ENCODE measurements around the gene OPRD1.

OPRD1 gene

DNA sequence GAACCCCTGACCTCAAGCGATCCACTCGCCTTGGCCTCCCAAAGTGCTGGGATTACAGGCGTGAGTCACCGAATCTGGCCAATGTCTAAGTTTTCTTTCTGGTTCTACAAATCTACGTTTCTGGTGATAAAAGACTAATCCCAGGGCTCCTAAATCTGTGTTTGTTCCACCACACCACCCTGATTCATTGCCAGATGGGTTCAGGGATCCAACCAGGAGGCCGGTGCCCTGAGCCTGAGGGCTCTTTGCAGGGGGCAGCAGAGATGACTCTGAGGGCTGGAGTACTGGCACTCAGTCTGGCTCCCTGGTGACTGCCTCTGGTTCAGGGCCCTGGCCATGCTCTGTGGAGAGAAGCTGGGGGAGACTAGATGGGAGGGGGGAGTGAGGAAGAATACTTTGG lies 10.5 kb upstream of the OPRD1 start:
- no peak for ATAC-seq
- TF ChIP-seq BACH2 (CRISPR knock-in tag; IDR thresholded peaks at IDR 0.05; ENCODE audit: borderline replicate concordance): no peak
- no peak for TF ChIP-seq ZFP3 (CRISPR knock-in tag; IDR thresholded peaks at IDR 0.05)
- TF ChIP-seq ESRRG (CRISPR knock-in tag; IDR thresholded peaks at IDR 0.05): no peak
- TF ChIP-seq, protein P1, sequence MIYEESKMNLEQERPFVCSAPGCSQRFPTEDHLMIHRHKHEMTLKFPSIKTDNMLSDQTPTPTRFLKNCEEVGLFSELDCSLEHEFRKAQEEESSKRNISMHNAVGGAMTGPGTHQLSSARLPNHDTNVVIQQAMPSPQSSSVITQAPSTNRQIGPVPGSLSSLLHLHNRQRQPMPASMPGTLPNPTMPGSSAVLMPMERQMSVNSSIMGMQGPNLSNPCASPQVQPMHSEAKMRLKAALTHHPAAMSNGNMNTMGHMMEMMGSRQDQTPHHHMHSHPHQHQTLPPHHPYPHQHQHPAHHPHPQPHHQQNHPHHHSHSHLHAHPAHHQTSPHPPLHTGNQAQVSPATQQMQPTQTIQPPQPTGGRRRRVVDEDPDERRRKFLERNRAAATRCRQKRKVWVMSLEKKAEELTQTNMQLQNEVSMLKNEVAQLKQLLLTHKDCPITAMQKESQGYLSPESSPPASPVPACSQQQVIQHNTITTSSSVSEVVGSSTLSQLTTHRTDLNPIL (CRISPR knock-in tag; IDR thresholded peaks at IDR 0.05; ENCODE audit: low read depth): no peak
- no peak for TF ChIP-seq PPARA (CRISPR knock-in tag; IDR thresholded peaks at IDR 0.05; ENCODE audit: borderline replicate concordance)
- TF ChIP-seq GLIS3 (CRISPR knock-in tag; IDR thresholded peaks at IDR 0.05): no peak
- TF ChIP-seq, protein P2, sequence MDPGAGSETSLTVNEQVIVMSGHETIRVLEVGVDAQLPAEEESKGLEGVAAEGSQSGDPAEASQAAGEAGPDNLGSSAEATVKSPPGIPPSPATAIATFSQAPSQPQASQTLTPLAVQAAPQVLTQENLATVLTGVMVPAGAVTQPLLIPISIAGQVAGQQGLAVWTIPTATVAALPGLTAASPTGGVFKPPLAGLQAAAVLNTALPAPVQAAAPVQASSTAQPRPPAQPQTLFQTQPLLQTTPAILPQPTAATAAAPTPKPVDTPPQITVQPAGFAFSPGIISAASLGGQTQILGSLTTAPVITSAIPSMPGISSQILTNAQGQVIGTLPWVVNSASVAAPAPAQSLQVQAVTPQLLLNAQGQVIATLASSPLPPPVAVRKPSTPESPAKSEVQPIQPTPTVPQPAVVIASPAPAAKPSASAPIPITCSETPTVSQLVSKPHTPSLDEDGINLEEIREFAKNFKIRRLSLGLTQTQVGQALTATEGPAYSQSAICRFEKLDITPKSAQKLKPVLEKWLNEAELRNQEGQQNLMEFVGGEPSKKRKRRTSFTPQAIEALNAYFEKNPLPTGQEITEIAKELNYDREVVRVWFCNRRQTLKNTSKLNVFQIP (CRISPR knock-in tag; IDR thresholded peaks at IDR 0.05; ENCODE audit: borderline replicate concordance, low read depth): no peak
- TF ChIP-seq ZNF565 (CRISPR knock-in tag; conservative IDR thresholded peaks at IDR 0.05; ENCODE audit: low read depth): no peak
- TF ChIP-seq ISL1 (CRISPR knock-in tag; IDR thresholded peaks at IDR 0.05): no peak
- TF ChIP-seq OSR1 (CRISPR knock-in tag; IDR thresholded peaks at IDR 0.05): no peak
- TF ChIP-seq TOX (CRISPR knock-in tag; IDR thresholded peaks at IDR 0.05; ENCODE audit: borderline replicate concordance): no peak
- TF ChIP-seq ZNF8 (CRISPR knock-in tag; IDR thresholded peaks at IDR 0.05): no peak

DNA sequence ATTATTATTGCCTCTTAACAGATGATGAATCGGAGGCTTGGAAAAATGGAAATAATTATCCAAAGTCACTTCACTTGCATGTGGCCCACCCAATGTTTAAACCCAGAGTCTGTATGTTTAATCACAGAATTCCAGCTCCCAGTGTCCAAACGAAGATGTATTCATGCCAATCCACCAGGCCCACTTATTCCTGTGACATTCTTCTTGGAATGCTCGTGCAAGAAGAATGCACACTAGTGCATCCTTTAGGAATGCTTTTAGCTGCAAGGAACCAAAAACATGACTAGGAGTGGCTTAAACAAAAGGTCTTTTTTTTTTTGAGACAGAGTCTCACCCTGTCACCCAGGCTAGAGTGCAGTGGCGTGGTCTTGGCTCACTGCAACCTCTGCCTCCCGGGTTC lies 8.9 kb upstream of the OPRD1 start:
- TF ChIP-seq ISL1 (CRISPR knock-in tag; IDR thresholded peaks at IDR 0.05) (no peak), CSDC2 (CRISPR knock-in tag; IDR thresholded peaks at IDR 0.05) (no peak), BACH2 (CRISPR knock-in tag; IDR thresholded peaks at IDR 0.05; ENCODE audit: borderline replicate concordance) (no peak), OSR1 (CRISPR knock-in tag; IDR thresholded peaks at IDR 0.05) (no peak), RARB (CRISPR knock-in tag; IDR thresholded peaks at IDR 0.05) (no peak), ZFP3 (CRISPR knock-in tag; IDR thresholded peaks at IDR 0.05) (no peak), ESRRG (CRISPR knock-in tag; IDR thresholded peaks at IDR 0.05) (no peak), ARNTL (CRISPR knock-in tag; IDR thresholded peaks at IDR 0.05; ENCODE audit: borderline replicate concordance, low read depth) (no peak), TCF4 (CRISPR knock-in tag; IDR thresholded peaks at IDR 0.05; ENCODE audit: borderline replicate concordance) (no peak), ZFP30 (CRISPR knock-in tag; IDR thresholded peaks at IDR 0.05) (no peak), ZC3H10 (CRISPR knock-in tag; IDR thresholded peaks at IDR 0.05) (no peak), ZNF70 (CRISPR knock-in tag; IDR thresholded peaks at IDR 0.05) (no peak), SNAI2 (CRISPR knock-in tag; IDR thresholded peaks at IDR 0.05) (no peak), GLIS3 (CRISPR knock-in tag; IDR thresholded peaks at IDR 0.05) (no peak), ZNF565 (CRISPR knock-in tag; conservative IDR thresholded peaks at IDR 0.05; ENCODE audit: low read depth) (no peak), ZNF8 (CRISPR knock-in tag; IDR thresholded peaks at IDR 0.05) (no peak)
- TF ChIP-seq, protein P3, sequence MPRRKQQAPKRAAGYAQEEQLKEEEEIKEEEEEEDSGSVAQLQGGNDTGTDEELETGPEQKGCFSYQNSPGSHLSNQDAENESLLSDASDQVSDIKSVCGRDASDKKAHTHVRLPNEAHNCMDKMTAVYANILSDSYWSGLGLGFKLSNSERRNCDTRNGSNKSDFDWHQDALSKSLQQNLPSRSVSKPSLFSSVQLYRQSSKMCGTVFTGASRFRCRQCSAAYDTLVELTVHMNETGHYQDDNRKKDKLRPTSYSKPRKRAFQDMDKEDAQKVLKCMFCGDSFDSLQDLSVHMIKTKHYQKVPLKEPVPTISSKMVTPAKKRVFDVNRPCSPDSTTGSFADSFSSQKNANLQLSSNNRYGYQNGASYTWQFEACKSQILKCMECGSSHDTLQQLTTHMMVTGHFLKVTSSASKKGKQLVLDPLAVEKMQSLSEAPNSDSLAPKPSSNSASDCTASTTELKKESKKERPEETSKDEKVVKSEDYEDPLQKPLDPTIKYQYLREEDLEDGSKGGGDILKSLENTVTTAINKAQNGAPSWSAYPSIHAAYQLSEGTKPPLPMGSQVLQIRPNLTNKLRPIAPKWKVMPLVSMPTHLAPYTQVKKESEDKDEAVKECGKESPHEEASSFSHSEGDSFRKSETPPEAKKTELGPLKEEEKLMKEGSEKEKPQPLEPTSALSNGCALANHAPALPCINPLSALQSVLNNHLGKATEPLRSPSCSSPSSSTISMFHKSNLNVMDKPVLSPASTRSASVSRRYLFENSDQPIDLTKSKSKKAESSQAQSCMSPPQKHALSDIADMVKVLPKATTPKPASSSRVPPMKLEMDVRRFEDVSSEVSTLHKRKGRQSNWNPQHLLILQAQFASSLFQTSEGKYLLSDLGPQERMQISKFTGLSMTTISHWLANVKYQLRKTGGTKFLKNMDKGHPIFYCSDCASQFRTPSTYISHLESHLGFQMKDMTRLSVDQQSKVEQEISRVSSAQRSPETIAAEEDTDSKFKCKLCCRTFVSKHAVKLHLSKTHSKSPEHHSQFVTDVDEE (CRISPR knock-in tag; IDR thresholded peaks at IDR 0.05): no peak
- TF ChIP-seq, protein P4, sequence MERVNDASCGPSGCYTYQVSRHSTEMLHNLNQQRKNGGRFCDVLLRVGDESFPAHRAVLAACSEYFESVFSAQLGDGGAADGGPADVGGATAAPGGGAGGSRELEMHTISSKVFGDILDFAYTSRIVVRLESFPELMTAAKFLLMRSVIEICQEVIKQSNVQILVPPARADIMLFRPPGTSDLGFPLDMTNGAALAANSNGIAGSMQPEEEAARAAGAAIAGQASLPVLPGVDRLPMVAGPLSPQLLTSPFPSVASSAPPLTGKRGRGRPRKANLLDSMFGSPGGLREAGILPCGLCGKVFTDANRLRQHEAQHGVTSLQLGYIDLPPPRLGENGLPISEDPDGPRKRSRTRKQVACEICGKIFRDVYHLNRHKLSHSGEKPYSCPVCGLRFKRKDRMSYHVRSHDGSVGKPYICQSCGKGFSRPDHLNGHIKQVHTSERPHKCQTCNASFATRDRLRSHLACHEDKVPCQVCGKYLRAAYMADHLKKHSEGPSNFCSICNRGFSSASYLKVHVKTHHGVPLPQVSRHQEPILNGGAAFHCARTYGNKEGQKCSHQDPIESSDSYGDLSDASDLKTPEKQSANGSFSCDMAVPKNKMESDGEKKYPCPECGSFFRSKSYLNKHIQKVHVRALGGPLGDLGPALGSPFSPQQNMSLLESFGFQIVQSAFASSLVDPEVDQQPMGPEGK (CRISPR knock-in tag; IDR thresholded peaks at IDR 0.05; ENCODE audit: borderline replicate concordance): no peak

DNA sequence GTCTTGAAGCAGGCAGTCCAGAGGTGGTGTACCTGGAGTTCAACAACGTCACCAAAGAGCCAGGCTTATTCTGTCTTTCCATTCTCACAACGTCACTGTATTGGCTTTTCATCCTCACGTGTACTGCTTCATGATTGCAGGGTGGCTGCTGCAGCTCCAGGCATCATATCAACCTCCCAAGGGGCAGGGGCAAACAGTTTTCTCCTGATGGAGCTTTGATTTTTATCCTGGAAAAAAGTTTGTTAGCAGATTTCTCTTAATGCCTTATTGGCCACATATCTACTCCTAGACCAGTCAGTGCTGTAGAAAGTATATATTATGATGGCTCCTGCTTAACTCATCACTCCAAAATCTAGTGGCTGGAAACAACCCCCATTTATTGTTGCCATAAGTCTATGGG lies 8.3 kb upstream of the OPRD1 start:
- ATAC-seq: no peak
- no peak for TF ChIP-seq ZFP3 (CRISPR knock-in tag; IDR thresholded peaks at IDR 0.05)
- no peak for TF ChIP-seq GLIS3 (CRISPR knock-in tag; IDR thresholded peaks at IDR 0.05)
- TF ChIP-seq OSR1 (CRISPR knock-in tag; IDR thresholded peaks at IDR 0.05): no peak
- no peak for TF ChIP-seq SNAI2 (CRISPR knock-in tag; IDR thresholded peaks at IDR 0.05)

More for the DNA sequence above, 8.9 kb upstream of the OPRD1 start:
- ATAC-seq: no peak

DNA sequence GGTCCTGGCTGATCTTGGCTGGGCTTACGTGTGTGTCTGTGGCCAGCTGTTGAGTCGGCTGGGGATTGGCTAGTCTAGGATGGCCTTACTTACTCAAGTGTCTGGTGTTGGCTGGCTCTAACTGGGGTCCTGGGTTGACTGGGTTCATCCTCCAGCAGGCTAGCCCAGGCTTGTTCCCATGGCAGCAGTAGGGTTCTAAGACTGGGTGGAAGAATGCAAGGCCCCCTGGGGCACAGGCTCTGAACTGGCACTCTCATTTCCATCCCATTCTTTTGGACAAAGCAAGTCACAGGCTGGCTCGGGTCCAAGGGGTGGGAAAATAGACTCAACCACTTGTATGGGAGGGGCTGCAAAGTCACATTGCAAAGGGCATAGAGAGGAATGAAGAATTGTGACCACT lies 7.9 kb upstream of the OPRD1 start:
- TF ChIP-seq ESRRG (CRISPR knock-in tag; IDR thresholded peaks at IDR 0.05): no peak
- no peak for TF ChIP-seq RARB (CRISPR knock-in tag; IDR thresholded peaks at IDR 0.05)
- TF ChIP-seq, protein P4 (CRISPR knock-in tag; IDR thresholded peaks at IDR 0.05; ENCODE audit: borderline replicate concordance): no peak
- TF ChIP-seq OSR1 (CRISPR knock-in tag; IDR thresholded peaks at IDR 0.05): no peak
- TF ChIP-seq, protein P5, sequence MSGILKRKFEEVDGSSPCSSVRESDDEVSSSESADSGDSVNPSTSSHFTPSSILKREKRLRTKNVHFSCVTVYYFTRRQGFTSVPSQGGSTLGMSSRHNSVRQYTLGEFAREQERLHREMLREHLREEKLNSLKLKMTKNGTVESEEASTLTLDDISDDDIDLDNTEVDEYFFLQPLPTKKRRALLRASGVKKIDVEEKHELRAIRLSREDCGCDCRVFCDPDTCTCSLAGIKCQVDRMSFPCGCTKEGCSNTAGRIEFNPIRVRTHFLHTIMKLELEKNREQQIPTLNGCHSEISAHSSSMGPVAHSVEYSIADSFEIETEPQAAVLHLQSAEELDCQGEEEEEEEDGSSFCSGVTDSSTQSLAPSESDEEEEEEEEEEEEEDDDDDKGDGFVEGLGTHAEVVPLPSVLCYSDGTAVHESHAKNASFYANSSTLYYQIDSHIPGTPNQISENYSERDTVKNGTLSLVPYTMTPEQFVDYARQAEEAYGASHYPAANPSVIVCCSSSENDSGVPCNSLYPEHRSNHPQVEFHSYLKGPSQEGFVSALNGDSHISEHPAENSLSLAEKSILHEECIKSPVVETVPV (CRISPR knock-in tag; IDR thresholded peaks at IDR 0.05): no peak
- TF ChIP-seq CSDC2 (CRISPR knock-in tag; IDR thresholded peaks at IDR 0.05): no peak
- no peak for TF ChIP-seq ZFP30 (CRISPR knock-in tag; IDR thresholded peaks at IDR 0.05)
- TF ChIP-seq, protein P2 (CRISPR knock-in tag; IDR thresholded peaks at IDR 0.05; ENCODE audit: borderline replicate concordance, low read depth): no peak
- no peak for TF ChIP-seq TOX (CRISPR knock-in tag; IDR thresholded peaks at IDR 0.05; ENCODE audit: borderline replicate concordance)
- ATAC-seq: no peak

Measured in SK-N-SH treated with all-trans-retinoic acid at 6 μM for 48 hours (cell line).